Ovary (tissue), 9 donors: ENCODE data around the gene ELOB. TPM values are rescaled to one million over a fixed set of nuclear protein-coding genes. Genes with fewer than 3 reads are reported as not detected.

Experiments used
- DNase-seq, 5 donors: peaks; one replicate each; pipeline ENCODE4 v3.0.0-alpha.2; 2019 to 2020
- H3K27ac ChIP-seq, 2 donors: fragments of 200-600 bp; one replicate each; pipeline versions ENCODE4 v1.5.1 to v1.8.0; 2019 to 2022
- H3K27me3 ChIP-seq: fragments of 200-600 bp; one replicate; pipeline ENCODE4 v1.8.0; 2022
- H3K36me3 ChIP-seq: fragments of 200-600 bp; sonication (generic); one replicate; pipeline ENCODE4 v1.5.1; 2019
- H3K4me1 ChIP-seq: one replicate; pipeline ENCODE4 v1.8.1; 2013; ENCODE audit warnings: mild to moderate bottlenecking, moderate library complexity; ENCODE audit not compliant: insufficient read depth
- H3K4me3 ChIP-seq: fragments of 200-600 bp; sonication (generic); one replicate; pipeline ENCODE4 v1.5.1; 2017
- H3K9me3 ChIP-seq, 2 donors: fragments of 200-600 bp in 1 of 2; sonication (generic) in 1 of 2; one replicate each; pipeline versions ENCODE4 v1.5.1 to v1.8.1; 2013 to 2019; ENCODE audit warnings: mild to moderate bottlenecking in 1 of 2, moderate library complexity in 1 of 2
- EP300 ChIP-seq: sonication (generic); formaldehyde crosslinking; IDR thresholded peaks from one replicate; pipeline ENCODE4 v1.6.1; 2017; ENCODE audit warnings: antibody characterized with exemption
- POLR2A ChIP-seq: fragments of 450-650 bp; IDR thresholded peaks from one replicate; pipeline ENCODE4 v1.6.1; 2017; ENCODE audit warnings: antibody characterized with exemption, mild to moderate bottlenecking, moderate library complexity
- WGBS, 3 donors: extraction: QIAGEN DNeasy Blood & Tissue Kit in 1 of 3; methylation state at CpG; one replicate each; pipeline versions ENCODE4 v1.1.5 to v1.1.7; 2013 to 2017; 5-methylcytosine and 5-hydroxymethylcytosine counted together
- intact Hi-C, 4 donors: fragments of 100-400 bp; cut with DNase I; formaldehyde crosslinking; loops; one replicate each; pipeline versions ENCODE4 v1.11.0 to v1.15.1; 2022 to 2023
- polyA plus RNA-seq, 2 donors: library from polyadenylated mRNA; stranded (reverse); fragments of 200-250 nt in 1 of 2; fragments of 350-450 nt in 1 of 2; fragmentation: Illumina TruSeq in 1 of 2; extraction: RNeasy Lipid Tissue Mini Kit (QIAGEN cat#74804) in 1 of 2; gene quantifications; one replicate each; pipeline ENCODE4 v1.2.3, GENCODE V29; 2013 to 2014
- total RNA-seq, 7 donors: library from RNA; depleted of rRNA in 2 of 7; stranded (reverse); fragments of >200 nt in 2 of 7; fragmentation: NEBNext Ultra II Directional in 3 of 7; extraction: Animal tissue kit (Norgen Biotek cat#: 25700) in 3 of 7; gene quantifications; one replicate each; pipeline versions ENCODE4 v1.1.0 to v1.2.4, GENCODE V29; 2016 to 2023
- TF ChIP-seq, protein P1 (sequence below), 3 donors: fragments of 450-650 bp in 2 of 3; fragments of 200-600 bp in 1 of 3; IDR thresholded peaks; one replicate each; pipeline versions ENCODE4 v1.5.1 to v1.8.0; 2016 to 2022; ENCODE audit warnings: antibody characterized with exemption in 3 of 3, mild to moderate bottlenecking in 1 of 3
- donor health status: DM: no; HTN: no; CAD: no; lungs with moderate emphysema.
- donor health status: DM: no; HTN: no; CAD: no.
- donor health status: Bipolar disorder and iron deficiency.
- donor health status: DM: yes; HTN: yes; CAD: no.
- donor health status: DM: no; HTN: no; CAD: no.
- donor health status: DM: yes; HTN: yes; CAD: no.

ELOB gene
- total and polyA plus RNA-seq, 9 donors, result 8.9 to 498 (median 172) TPM

- Histone ChIP-seq H3K4me3 (no peak overlapping the region), H3K4me1 (no peaks in the 10 kb centered on the region), H3K27ac (no peak overlapping the region), H3K36me3 (no peaks in the 10 kb centered on the region), H3K27me3 (no peaks in the 10 kb centered on the region), H3K9me3 (no peaks in the 10 kb centered on the region)
- intact Hi-C loops, result no loop called here
- no peak for TF ChIP-seq EP300
- no peak for TF ChIP-seq POLR2A
- TF ChIP-seq, protein P1, sequence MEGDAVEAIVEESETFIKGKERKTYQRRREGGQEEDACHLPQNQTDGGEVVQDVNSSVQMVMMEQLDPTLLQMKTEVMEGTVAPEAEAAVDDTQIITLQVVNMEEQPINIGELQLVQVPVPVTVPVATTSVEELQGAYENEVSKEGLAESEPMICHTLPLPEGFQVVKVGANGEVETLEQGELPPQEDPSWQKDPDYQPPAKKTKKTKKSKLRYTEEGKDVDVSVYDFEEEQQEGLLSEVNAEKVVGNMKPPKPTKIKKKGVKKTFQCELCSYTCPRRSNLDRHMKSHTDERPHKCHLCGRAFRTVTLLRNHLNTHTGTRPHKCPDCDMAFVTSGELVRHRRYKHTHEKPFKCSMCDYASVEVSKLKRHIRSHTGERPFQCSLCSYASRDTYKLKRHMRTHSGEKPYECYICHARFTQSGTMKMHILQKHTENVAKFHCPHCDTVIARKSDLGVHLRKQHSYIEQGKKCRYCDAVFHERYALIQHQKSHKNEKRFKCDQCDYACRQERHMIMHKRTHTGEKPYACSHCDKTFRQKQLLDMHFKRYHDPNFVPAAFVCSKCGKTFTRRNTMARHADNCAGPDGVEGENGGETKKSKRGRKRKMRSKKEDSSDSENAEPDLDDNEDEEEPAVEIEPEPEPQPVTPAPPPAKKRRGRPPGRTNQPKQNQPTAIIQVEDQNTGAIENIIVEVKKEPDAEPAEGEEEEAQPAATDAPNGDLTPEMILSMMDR (IDR thresholded peaks at IDR 0.05), result no peak
- WGBS, 3 donors, result 36 to 60% (median 41%) methylated on average over 7 of the region's 7 CpGs
- DNase-seq, result peak in 1 of 5 donors; percentile 7
Observed at GRCh38 chr16:2813771-2814221, 36.7 kb upstream of the ELOB start.

DNA sequence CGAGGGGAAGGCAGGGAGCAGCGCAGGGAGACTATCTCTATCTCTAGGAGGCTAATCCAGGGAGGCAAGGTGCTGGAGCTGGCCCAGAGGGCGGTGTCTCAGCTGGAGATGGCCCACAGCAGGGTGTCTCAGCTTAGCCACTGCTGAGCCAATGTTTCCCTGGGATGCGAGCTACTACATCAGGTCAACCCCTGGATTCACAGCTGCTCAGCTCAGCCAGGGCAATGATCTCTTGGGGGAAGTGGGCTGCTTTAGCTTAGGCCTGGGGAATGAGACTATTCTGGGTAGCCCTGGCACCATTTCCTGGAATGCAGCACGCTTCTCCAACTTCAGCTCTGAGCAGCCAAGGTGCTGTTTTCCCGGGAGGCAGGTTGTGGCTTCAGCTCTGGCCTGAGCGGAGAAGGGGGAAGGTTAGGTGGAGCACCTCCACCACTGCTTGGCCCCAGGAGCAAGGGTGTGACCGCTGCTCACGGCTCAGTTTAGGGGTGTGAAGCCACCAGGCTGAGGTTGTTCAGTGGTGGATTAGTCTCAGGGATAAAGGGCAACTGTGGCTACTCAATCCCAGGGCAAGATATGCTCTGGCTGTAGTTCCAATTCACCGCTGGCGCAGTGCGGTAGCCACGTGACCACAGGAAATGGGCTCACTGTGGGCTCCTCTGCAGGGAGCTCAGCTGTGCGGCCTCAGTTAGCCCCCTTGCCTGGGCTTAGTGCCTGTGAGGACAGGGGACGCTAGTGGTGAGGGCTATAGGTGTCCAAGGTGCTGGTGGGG is 34.8 kb upstream of the ELOB start:
- no peaks in the 10 kb centered on the region for H3K36me3 ChIP-seq
- H3K4me1 ChIP-seq, result no peaks in the 10 kb centered on the region
- DNase-seq, result peak in 1 of 5 donors; percentile 8
- 63 to 66% (median 64%) methylated on average over 15 of the region's 15 CpGs for WGBS, 3 donors
- no peaks in the 10 kb centered on the region for H3K27me3 ChIP-seq
- TF ChIP-seq EP300 (no peak), POLR2A (no peak)
- TF ChIP-seq, protein P1 (IDR thresholded peaks at IDR 0.05), result no peak
- no peak overlapping the region for H3K27ac ChIP-seq
- intact Hi-C loops, result no loop called here
- H3K4me3 ChIP-seq, result no peak overlapping the region
- H3K9me3 ChIP-seq, result no peaks in the 10 kb centered on the region

DNA sequence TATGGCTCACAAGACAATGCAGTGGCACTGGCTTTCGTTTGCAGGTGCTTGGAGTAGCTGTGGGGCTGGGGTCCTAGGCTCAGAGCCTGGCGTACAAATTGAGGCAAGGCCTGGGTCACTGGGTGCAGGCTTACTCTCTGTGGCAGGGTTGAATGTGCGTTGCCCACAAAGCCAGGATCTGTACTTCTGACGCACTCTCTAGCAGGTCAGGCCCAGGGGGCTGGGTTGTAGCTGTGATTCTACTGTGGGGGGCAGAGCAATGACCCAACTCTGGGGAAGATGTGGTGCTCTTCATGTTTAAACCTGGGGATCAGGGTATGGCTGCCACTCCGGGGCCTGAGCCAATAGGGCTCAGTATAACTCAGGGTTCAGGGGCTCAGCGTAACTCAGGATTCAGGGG is 33.6 kb upstream of the ELOB start:
- no peak for TF ChIP-seq EP300
- Histone ChIP-seq H3K4me3 (no peak overlapping the region), H3K27me3 (no peaks in the 10 kb centered on the region), H3K9me3 (no peaks in the 10 kb centered on the region), H3K36me3 (no peaks in the 10 kb centered on the region), H3K27ac (no peak overlapping the region), H3K4me1 (no peaks in the 10 kb centered on the region)
- 75 to 86% (median 83%) methylated on average over 6 of the region's 6 CpGs for WGBS, 3 donors
- intact Hi-C loops, result no loop called here
- peak in 1 of 5 donors; percentile 1 for DNase-seq

- Histone ChIP-seq H3K4me3 (no peak overlapping the region), H3K27me3 (no peaks in the 10 kb centered on the region), H3K9me3 (peaks cover 0 to 2% of the 10 kb centered on the region in 2 donors), H3K27ac (no peak overlapping the region), H3K36me3 (no peaks in the 10 kb centered on the region), H3K4me1 (no peaks in the 10 kb centered on the region)
- DNase-seq, result no peak
- intact Hi-C loops, result no loop called here
- TF ChIP-seq EP300 (no peak), POLR2A (no peak)
- TF ChIP-seq, protein P1 (IDR thresholded peaks at IDR 0.05), result no peak
- WGBS, 3 donors, result 66 to 76% (median 71%) methylated on average over 3 of the region's 3 CpGs
Observed at GRCh38 chr16:2809149-2809760, 32.2 kb upstream of the ELOB start.

- H3K27ac ChIP-seq, result no peak overlapping the region
- 74 to 87% (median 80%) methylated on average over 7 of the region's 7 CpGs for WGBS, 3 donors
- TF ChIP-seq, protein P1 (IDR thresholded peaks at IDR 0.05), result no peak
- TF ChIP-seq EP300 (no peak), POLR2A (no peak)
- H3K9me3 ChIP-seq, result peaks cover 0 to 5% of the 10 kb centered on the region in 2 donors
- no peak overlapping the region for H3K4me3 ChIP-seq
- H3K36me3 ChIP-seq, result no peaks in the 10 kb centered on the region
- intact Hi-C loops, result no loop called here
- DNase-seq, result no peak
- H3K4me1 ChIP-seq, result no peaks in the 10 kb centered on the region
- H3K27me3 ChIP-seq, result no peaks in the 10 kb centered on the region
Observed at GRCh38 chr16:2808181-2808580, 31.1 kb upstream of the ELOB start.
